ENCODE results near the gene SRPK2. TPM values are rescaled to one million over a fixed set of nuclear protein-coding genes. Genes with fewer than 3 reads are reported as not detected.

SRPK2 gene
- total and polyA plus RNA-seq, 7 donors = 12.0 to 57.6 (median 42.9) TPM

- no peaks in the 10 kb centered on the region for H3K27me3 ChIP-seq
- H3K4me1 ChIP-seq = no peaks in the 10 kb centered on the region
- H3K36me3 ChIP-seq = no peaks in the 10 kb centered on the region
- TF ChIP-seq POLR2A (IDR thresholded peaks at IDR 0.05) (no peak), CTCF (IDR thresholded peaks at IDR 0.05) (no peak), POLR2AphosphoS5 (IDR thresholded peaks at IDR 0.05) (no peak)
- H3K9me3 ChIP-seq = no peaks in the 10 kb centered on the region
- 86% methylated on average over 4 of the region's 4 CpGs for WGBS, 2 donors
- DNase-seq = no peak
- intact Hi-C loops (cut with DNase I) = no loop called here
- H3K27ac ChIP-seq = no peak overlapping the region
- no peak overlapping the region for H3K4me3 ChIP-seq
Observed at GRCh38 chr7:105187302-105188169, 201.2 kb downstream of the SRPK2 start.

- Histone ChIP-seq H3K27me3 (no peaks in the 10 kb centered on the region), H3K9me3 (peaks cover 0 to 3% (median 0%) of the 10 kb centered on the region in 4 donors), H3K36me3 (no peaks in the 10 kb centered on the region), H3K4me3 (no peak overlapping the region), H3K4me1 (no peaks in the 10 kb centered on the region), H3K27ac (no peak overlapping the region)
- 67 to 88% methylated on average over 2 of the region's 2 CpGs for WGBS, 2 donors
- TF ChIP-seq EP300 (IDR thresholded peaks at IDR 0.05) (no peak), CTCF (IDR thresholded peaks at IDR 0.05) (no peak), POLR2AphosphoS5 (IDR thresholded peaks at IDR 0.05) (no peak), POLR2A (IDR thresholded peaks at IDR 0.05) (no peak)
- intact Hi-C loops (cut with DNase I) = no loop called here
- no peak for DNase-seq
Observed at GRCh38 chr7:105185290-105186010, 203.3 kb downstream of the SRPK2 start.

- 97 to 98% methylated on average over 2 of the region's 2 CpGs for WGBS, 2 donors
- intact Hi-C loops (cut with DNase I) = no loop called here
- H3K9me3 ChIP-seq = peaks cover 0 to 8% (median 0%) of the 10 kb centered on the region in 4 donors
- DNase-seq = no peak
- H3K27me3 ChIP-seq = no peaks in the 10 kb centered on the region
- H3K4me3 ChIP-seq = no peak overlapping the region
- H3K27ac ChIP-seq = no peak overlapping the region
- H3K4me1 ChIP-seq = peaks cover 0 to 6% (median 2%) of the 10 kb centered on the region in 4 donors
- TF ChIP-seq POLR2A (IDR thresholded peaks at IDR 0.05) (no peak), POLR2AphosphoS5 (IDR thresholded peaks at IDR 0.05) (no peak), EP300 (IDR thresholded peaks at IDR 0.05) (no peak), CTCF (IDR thresholded peaks at IDR 0.05) (no peak)
- H3K36me3 ChIP-seq = no peaks in the 10 kb centered on the region
Observed at GRCh38 chr7:105180002-105180401, 208.7 kb downstream of the SRPK2 start.

GRCh38 chr7:105178928-105179541, 209.7 kb downstream of the SRPK2 start:
- DNase-seq = no peak
- Histone ChIP-seq H3K27ac (no peak overlapping the region), H3K27me3 (no peaks in the 10 kb centered on the region), H3K4me3 (no peak overlapping the region), H3K9me3 (peaks cover 0 to 8% (median 0%) of the 10 kb centered on the region in 4 donors), H3K36me3 (no peaks in the 10 kb centered on the region), H3K4me1 (peaks cover 0 to 6% (median 2%) of the 10 kb centered on the region in 4 donors)
- WGBS, 2 donors = 76 to 87% methylated on average over 4 of the region's 4 CpGs
- intact Hi-C loops (cut with DNase I) = no loop called here
- TF ChIP-seq POLR2A (IDR thresholded peaks at IDR 0.05) = no peak
- TF ChIP-seq CTCF (IDR thresholded peaks at IDR 0.05) = no peak
- TF ChIP-seq EP300 (IDR thresholded peaks at IDR 0.05) = no peak
- TF ChIP-seq POLR2AphosphoS5 (IDR thresholded peaks at IDR 0.05) = no peak

Measured in sigmoid colon (tissue), 7 donors.